Immature natural killer cell (primary cell): ENCODE results near the gene EEA1. TPM values are rescaled to one million over a fixed set of nuclear protein-coding genes. Genes with fewer than 3 reads are reported as not detected.

Source experiments
- DNase-seq, 3 donors: peaks; one replicate each; pipeline ENCODE4 v3.0.0; 2022; ENCODE audit warnings: mixed read lengths in 1 of 3
- H3K27ac Mint-ChIP-seq, 6 donors: one replicate each; pipeline ENCODE4 v1.8.0; 2020; ENCODE audit warnings: mixed read lengths in 6 of 6, mild to moderate bottlenecking in 5 of 6, inconsistent platforms in 4 of 6, moderate library complexity in 3 of 6
- H3K27me3 Mint-ChIP-seq, 3 donors: one replicate each; pipeline ENCODE4 v1.8.0; 2020 to 2021; ENCODE audit warnings: low read depth in 3 of 3, mild to moderate bottlenecking in 3 of 3, mixed read lengths in 3 of 3, moderate library complexity in 3 of 3, inconsistent platforms in 1 of 3
- H3K36me3 Mint-ChIP-seq, 3 donors: one replicate each; pipeline ENCODE4 v1.8.0; 2020; ENCODE audit warnings: mixed read lengths in 3 of 3, inconsistent platforms in 2 of 3, mild to moderate bottlenecking in 2 of 3
- H3K4me1 Mint-ChIP-seq, 2 donors: one replicate each; pipeline ENCODE4 v1.8.0; 2020; ENCODE audit warnings: inconsistent platforms in 2 of 2, mild to moderate bottlenecking in 2 of 2, mixed read lengths in 2 of 2, moderate library complexity in 1 of 2
- H3K4me3 Mint-ChIP-seq, 5 donors: one replicate each; pipeline ENCODE4 v1.8.0; 2020; ENCODE audit warnings: mild to moderate bottlenecking in 5 of 5, mixed read lengths in 5 of 5, inconsistent platforms in 3 of 5, moderate library complexity in 3 of 5
- H3K9me3 Mint-ChIP-seq, 6 donors: one replicate each; pipeline ENCODE4 v1.8.0; 2020; ENCODE audit warnings: mild to moderate bottlenecking in 6 of 6, mixed read lengths in 6 of 6, inconsistent platforms in 4 of 6, moderate library complexity in 3 of 6
- polyA plus RNA-seq, 3 donors: library from polyadenylated mRNA; unstranded; fragments of 300-500 nt; fragmentation: Illumina TruSeq; gene quantifications; one replicate each; pipeline ENCODE4 v1.2.3, GENCODE V29; 2021

The EEA1 gene
- polyA plus RNA-seq, 3 donors from 2014 or later = 1.8 to 12.5 (median 3.5) TPM

DNA sequence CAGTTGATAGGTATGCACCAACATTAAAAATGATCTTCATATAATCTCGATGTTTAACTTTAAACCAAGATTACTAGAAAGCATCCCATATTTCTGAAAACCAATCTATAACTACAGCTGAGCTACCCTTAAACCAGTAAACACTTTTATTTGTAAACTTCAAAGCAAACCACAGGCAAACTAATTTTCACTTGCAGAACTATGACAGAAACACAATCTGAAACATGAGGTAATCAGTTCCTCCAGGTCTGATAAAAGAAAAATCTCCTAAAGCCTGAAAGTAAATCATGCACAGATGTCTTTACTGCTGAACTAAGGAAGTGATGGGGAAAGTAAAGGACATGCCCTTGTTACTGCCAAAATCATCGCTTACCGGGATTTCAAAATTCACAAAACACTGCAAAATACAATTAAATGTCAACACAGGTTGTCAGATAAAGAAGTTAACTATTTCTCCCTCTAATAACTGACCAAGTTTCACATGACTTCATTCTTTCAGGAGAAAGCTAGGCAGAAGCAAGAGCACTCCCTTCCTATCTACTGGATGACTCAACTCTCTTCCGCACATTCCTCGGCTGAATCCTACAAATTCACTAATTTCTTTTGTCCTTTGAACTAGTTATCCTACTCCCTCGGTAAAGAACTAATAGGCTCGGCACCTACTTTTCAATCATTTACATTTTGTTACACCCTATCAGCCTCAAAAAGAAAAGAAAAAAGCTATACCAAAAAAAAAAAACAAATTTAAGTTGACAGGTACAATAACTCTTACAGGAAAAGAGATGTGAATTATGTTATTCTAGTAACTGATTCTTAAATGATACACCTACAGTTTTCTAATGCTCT lies 1.4 kb downstream of the EEA1 start:
- Mint-ChIP-seq H3K27me3 (peaks cover 3 to 15% (median 3%) of the 10 kb centered on the region in 3 donors), H3K36me3 (peaks cover 0 to 4% (median 3%) of the 10 kb centered on the region in 3 donors), H3K27ac (peak overlapping the region; percentile 87 to 96 (median 93)), H3K4me1 (peaks cover 27 to 33% of the 10 kb centered on the region in 2 donors), H3K9me3 (peaks cover 0 to 3% (median 0%) of the 10 kb centered on the region in 6 donors), H3K4me3 (peak overlapping the region; percentile 64 to 91 (median 86))
- no peak for DNase-seq

DNA sequence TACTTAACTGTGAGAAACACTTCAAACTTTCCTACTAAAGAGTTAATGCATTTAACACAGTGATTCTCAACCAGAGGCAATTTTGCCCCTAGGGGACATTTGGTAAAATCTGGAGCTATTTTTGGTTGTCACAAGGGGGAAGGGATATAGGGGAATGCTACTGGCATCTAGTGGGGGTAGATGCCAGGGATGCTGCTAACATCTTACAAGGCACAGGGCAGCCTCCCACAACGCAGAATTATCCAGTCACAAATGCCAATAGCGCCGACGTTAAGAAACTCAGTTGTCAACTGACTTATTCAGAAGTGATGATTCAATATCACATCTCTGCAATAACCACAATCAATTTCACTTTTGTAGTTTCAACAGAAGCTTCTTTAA lies 2.0 kb downstream of the EEA1 start:
- peaks cover 0 to 3% (median 0%) of the 10 kb centered on the region in 6 donors for H3K9me3 Mint-ChIP-seq
- H3K4me3 Mint-ChIP-seq = peak overlapping the region; percentile 64 to 91 (median 86)
- peak; percentile 12 to 37 (median 16) for DNase-seq
- H3K27ac Mint-ChIP-seq = peak overlapping the region; percentile 87 to 96 (median 93)
- H3K27me3 Mint-ChIP-seq = peaks cover 3 to 14% (median 3%) of the 10 kb centered on the region in 3 donors
- H3K4me1 Mint-ChIP-seq = peaks cover 27 to 38% of the 10 kb centered on the region in 2 donors
- peaks cover 0 to 7% (median 7%) of the 10 kb centered on the region in 3 donors for H3K36me3 Mint-ChIP-seq

GRCh38 chr12:92926549-92926948 lies 2.5 kb downstream of the EEA1 start:
- Mint-ChIP-seq H3K27ac (peak overlapping the region; percentile 3 to 96 (median 57)), H3K27me3 (peaks cover 3 to 14% (median 3%) of the 10 kb centered on the region in 3 donors), H3K4me1 (peaks cover 27 to 40% of the 10 kb centered on the region in 2 donors), H3K4me3 (peak overlapping the region in 1 of 5 donors; percentile 20), H3K9me3 (peaks cover 0 to 3% (median 0%) of the 10 kb centered on the region in 6 donors), H3K36me3 (peaks cover 0 to 10% (median 10%) of the 10 kb centered on the region in 3 donors)
- no peak for DNase-seq

DNA sequence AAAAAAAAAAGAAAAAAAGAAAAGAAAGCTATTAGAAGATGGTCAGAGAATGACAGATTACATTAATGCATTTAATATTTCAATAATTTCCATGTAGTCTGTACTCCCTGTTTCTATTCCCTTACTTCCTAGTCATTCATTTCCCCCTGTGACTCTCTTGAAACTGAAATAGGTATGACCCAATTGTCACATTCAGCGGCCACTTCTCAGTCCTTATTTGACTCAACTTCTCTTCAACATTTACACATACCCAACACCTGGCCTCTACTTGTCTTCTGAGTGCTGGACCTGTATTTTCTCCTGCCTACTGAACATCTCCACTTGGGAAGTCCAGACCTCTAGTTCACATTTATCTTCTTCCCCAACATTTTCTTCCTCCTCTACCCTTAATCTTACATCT lies 7.2 kb downstream of the EEA1 start:
- no peak for DNase-seq
- Mint-ChIP-seq H3K4me1 (peaks cover 5 to 14% of the 10 kb centered on the region in 2 donors), H3K27ac (peak overlapping the region in 1 of 6 donors; percentile 2), H3K27me3 (peaks cover 0 to 2% (median 0%) of the 10 kb centered on the region in 3 donors), H3K4me3 (no peak overlapping the region), H3K36me3 (peaks cover 0 to 10% (median 10%) of the 10 kb centered on the region in 3 donors), H3K9me3 (peaks cover 0 to 3% (median 0%) of the 10 kb centered on the region in 6 donors)

- Mint-ChIP-seq H3K4me1 (peaks cover 11 to 25% of the 10 kb centered on the region in 2 donors), H3K36me3 (no peaks in the 10 kb centered on the region), H3K27me3 (no peaks in the 10 kb centered on the region), H3K4me3 (no peak overlapping the region), H3K27ac (no peak overlapping the region), H3K9me3 (no peaks in the 10 kb centered on the region)
- DNase-seq = no peak
Observed at GRCh38 chr12:92915365-92915764, 13.7 kb downstream of the EEA1 start.

DNA sequence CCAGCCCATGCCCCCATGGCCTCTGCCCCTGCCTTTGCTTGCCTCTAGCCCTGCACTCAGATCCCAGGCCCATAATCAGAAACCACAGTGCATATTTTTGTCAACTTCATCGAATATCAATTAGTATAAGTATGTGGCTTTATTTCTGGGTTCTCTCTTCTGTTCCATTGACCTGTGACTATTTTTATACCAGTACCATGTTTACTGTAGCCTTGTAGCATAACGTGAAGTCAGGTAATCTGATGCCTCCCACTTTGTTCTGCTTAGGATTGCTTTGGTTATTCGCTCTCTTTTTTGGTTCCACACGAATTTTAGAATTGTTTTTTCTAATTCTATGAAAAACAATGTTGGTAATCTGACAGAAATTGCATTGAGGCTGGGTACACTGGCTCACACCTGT lies 14.9 kb downstream of the EEA1 start:
- H3K27me3 Mint-ChIP-seq = no peaks in the 10 kb centered on the region
- peaks cover 11 to 25% of the 10 kb centered on the region in 2 donors for H3K4me1 Mint-ChIP-seq
- H3K4me3 Mint-ChIP-seq = no peak overlapping the region
- no peak for DNase-seq
- H3K9me3 Mint-ChIP-seq = no peaks in the 10 kb centered on the region
- H3K36me3 Mint-ChIP-seq = no peaks in the 10 kb centered on the region
- H3K27ac Mint-ChIP-seq = peak overlapping the region in 1 of 6 donors; percentile 17

DNA sequence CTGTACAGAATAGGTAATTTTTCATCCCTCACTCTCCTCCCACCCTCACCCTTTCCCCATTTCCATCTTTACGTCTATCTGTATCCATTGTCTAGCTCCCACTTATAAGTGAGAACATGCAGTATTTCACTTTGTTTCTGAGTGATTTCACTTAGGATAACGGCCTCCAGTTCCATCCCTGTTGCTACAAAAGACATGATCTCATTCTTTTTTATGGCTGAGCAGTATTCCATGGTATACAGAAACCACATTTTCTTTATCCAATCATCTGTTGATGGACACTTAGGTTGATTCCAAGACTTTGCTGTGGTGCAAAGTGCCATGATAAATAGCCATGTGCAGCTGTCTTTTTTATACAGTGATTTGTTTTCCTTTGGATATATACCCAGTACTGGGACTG lies 16.4 kb downstream of the EEA1 start:
- Mint-ChIP-seq H3K27ac (peak overlapping the region in 1 of 6 donors; percentile 45), H3K9me3 (no peaks in the 10 kb centered on the region), H3K27me3 (no peaks in the 10 kb centered on the region), H3K36me3 (no peaks in the 10 kb centered on the region), H3K4me1 (peaks cover 21 to 33% of the 10 kb centered on the region in 2 donors), H3K4me3 (no peak overlapping the region)
- no peak for DNase-seq

DNA sequence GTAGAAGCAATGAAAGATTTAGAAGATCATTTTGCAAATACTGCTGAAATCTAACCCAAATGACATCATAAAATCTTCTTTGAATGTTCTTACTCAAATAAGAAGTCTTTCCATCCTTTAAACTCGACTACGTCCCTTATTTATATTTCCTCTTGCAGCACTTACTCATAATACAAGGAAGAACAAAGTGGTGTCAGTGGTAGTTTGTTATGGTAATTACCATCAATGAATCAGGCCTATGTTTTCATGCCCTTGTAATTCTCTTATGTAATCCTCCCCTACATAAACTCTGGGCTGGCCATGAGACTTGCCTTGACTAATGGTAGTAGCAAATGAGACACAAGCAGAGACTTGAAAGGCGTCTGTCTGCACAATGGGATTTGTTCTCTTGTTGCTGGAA lies 17.0 kb downstream of the EEA1 start:
- Mint-ChIP-seq H3K9me3 (no peaks in the 10 kb centered on the region), H3K27ac (no peak overlapping the region), H3K27me3 (no peaks in the 10 kb centered on the region), H3K36me3 (no peaks in the 10 kb centered on the region), H3K4me1 (peaks cover 27 to 39% of the 10 kb centered on the region in 2 donors), H3K4me3 (no peak overlapping the region)
- DNase-seq = no peak

DNA sequence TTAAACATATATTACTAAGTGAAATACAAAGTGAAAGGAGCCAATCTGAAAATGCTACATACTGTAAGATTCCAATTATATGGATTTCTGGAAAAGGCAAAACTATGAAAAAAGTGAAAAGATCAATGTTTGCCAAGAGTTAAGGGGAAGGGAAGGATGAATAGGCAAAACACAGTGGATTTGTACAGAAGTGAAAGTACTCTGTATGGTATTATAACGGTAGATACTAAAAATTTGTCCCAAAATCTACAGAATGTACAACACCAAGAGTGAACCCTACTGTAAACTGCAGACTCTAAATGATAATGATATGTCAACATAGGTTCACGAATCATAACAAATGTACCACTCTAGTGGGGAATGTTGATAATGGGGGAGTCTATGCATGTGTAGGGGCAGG lies 17.8 kb downstream of the EEA1 start:
- H3K27me3 Mint-ChIP-seq = no peaks in the 10 kb centered on the region
- no peak overlapping the region for H3K27ac Mint-ChIP-seq
- DNase-seq = no peak
- no peaks in the 10 kb centered on the region for H3K36me3 Mint-ChIP-seq
- peaks cover 29 to 45% of the 10 kb centered on the region in 2 donors for H3K4me1 Mint-ChIP-seq
- no peak overlapping the region for H3K4me3 Mint-ChIP-seq
- no peaks in the 10 kb centered on the region for H3K9me3 Mint-ChIP-seq

DNA sequence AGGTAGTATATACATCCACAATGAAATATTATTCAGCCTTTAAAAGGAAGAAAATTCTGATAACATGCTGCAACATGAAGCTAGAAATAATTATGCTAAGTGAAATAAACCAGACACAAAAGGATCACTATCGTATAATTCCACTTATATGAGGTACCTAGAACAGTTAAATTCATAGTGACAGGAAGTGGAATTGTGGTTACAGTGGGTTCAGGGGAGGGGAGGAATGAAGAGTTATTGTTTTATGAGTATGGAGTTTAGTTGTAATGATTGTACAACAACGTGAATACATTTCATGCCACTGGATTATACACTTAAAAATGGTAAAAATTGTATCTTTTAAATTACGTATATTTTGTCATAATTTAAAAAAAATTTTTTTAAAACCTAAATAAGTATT lies 21.0 kb downstream of the EEA1 start:
- H3K36me3 Mint-ChIP-seq = no peaks in the 10 kb centered on the region

GRCh38 chr12:92905811-92906554 lies 23.1 kb downstream of the EEA1 start:
- DNase-seq = no peak
- H3K9me3 Mint-ChIP-seq = no peaks in the 10 kb centered on the region
- H3K27me3 Mint-ChIP-seq = no peaks in the 10 kb centered on the region
- no peak overlapping the region for H3K27ac Mint-ChIP-seq
- peaks cover 23 to 35% of the 10 kb centered on the region in 2 donors for H3K4me1 Mint-ChIP-seq
- H3K36me3 Mint-ChIP-seq = no peaks in the 10 kb centered on the region
- no peak overlapping the region for H3K4me3 Mint-ChIP-seq

More for the DNA sequence above, 21.0 kb downstream of the EEA1 start:
- peak; percentile 15 to 26 (median 24) for DNase-seq
- Mint-ChIP-seq H3K4me3 (peak overlapping the region; percentile 3 to 77 (median 44)), H3K4me1 (peaks cover 32 to 53% of the 10 kb centered on the region in 2 donors), H3K27me3 (no peaks in the 10 kb centered on the region), H3K27ac (peak overlapping the region in 1 of 6 donors; percentile 9), H3K9me3 (no peaks in the 10 kb centered on the region)

DNA sequence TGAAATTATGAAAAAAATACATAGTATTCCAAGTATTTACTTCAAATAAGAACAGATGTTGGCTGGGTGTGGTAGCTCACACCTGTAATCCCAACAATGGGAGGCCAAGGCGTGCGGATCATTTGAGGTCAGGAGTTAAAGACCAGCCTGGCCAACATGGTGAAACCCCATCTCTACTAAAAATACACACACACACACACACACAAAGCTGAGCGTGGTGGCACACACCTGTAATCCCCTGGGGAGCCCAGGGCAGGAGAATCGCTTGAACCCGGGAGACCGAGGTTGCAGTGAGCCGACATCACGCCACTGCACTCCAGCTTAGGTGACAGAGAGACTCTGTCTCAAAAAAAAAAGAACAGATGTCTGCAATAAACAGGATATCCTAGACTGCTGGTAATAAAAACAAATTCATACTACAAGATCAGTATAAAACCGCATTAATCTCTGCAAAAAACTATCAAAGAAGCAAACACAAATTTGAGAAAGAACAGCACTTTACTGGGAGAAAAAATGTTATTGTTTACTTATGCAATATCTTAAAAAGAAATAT lies 23.8 kb downstream of the EEA1 start:
- Mint-ChIP-seq H3K27ac (peak overlapping the region in 1 of 6 donors; percentile 56), H3K36me3 (no peaks in the 10 kb centered on the region), H3K4me3 (no peak overlapping the region), H3K27me3 (no peaks in the 10 kb centered on the region), H3K9me3 (no peaks in the 10 kb centered on the region), H3K4me1 (peaks cover 23 to 33% of the 10 kb centered on the region in 2 donors)
- no peak for DNase-seq

- H3K4me1 Mint-ChIP-seq = peaks cover 23 to 41% of the 10 kb centered on the region in 2 donors
- no peak for DNase-seq
- H3K36me3 Mint-ChIP-seq = no peaks in the 10 kb centered on the region
- H3K27ac Mint-ChIP-seq = no peak overlapping the region
- peaks cover 0 to 3% (median 1%) of the 10 kb centered on the region in 3 donors for H3K27me3 Mint-ChIP-seq
- no peaks in the 10 kb centered on the region for H3K9me3 Mint-ChIP-seq
- H3K4me3 Mint-ChIP-seq = no peak overlapping the region
Observed at GRCh38 chr12:92900941-92901340, 28.2 kb downstream of the EEA1 start.
